ENCODE measurements around the gene THG1L. TPM values are rescaled to one million over a fixed set of nuclear protein-coding genes. Genes with fewer than 3 reads are reported as not detected.

THG1L gene
- 25.4 to 38.0 TPM (median 28.0 TPM) in 5 replicates for total RNA-seq (2022; extraction: Qiagen RNA extraction; ENCODE audit: low read depth)

DNA sequence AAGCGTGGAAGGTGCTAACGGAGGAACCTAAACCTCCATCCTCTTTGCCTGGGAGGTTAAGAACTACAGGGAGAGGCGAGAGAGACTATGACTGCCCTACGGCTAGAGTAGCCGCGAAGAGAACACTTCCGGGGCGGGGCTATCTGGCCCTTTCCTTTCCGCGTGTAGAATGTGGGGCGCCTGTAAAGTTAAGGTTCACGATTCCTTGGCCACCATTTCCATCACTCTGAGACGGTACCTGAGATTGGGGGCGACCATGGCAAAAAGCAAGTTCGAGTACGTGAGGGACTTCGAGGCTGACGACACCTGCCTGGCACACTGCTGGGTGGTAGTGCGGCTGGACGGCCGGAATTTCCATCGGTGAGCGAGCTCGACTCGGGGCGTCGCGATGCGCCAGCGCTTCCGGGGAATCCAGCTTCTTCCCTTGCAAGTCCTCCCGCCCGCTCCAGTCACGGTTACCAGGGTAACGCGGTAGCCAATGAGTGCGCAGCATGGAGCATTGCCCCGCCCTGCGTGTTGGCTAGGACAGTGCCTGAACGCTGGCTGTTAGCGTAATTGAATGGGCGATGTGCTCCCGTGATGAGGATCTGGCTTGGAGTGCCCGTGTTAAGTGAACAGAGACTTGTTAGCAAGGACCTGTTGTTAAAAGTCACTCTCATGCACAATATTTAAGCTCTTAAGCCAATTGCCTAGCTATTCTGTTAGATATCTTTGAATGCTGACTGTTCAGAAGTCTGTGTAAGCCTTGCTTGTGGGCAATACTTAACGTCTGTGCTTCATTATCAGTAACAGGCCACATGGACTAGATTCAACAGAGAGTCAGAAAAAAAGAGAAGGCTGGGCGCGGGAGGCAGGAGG lies at the start of gene THG1L:
TSS of gene THG1L (plus strand) at position 149 of the 858 bp plus-strand sequence. CDS start at position 170, 21 bp downstream.

DNA sequence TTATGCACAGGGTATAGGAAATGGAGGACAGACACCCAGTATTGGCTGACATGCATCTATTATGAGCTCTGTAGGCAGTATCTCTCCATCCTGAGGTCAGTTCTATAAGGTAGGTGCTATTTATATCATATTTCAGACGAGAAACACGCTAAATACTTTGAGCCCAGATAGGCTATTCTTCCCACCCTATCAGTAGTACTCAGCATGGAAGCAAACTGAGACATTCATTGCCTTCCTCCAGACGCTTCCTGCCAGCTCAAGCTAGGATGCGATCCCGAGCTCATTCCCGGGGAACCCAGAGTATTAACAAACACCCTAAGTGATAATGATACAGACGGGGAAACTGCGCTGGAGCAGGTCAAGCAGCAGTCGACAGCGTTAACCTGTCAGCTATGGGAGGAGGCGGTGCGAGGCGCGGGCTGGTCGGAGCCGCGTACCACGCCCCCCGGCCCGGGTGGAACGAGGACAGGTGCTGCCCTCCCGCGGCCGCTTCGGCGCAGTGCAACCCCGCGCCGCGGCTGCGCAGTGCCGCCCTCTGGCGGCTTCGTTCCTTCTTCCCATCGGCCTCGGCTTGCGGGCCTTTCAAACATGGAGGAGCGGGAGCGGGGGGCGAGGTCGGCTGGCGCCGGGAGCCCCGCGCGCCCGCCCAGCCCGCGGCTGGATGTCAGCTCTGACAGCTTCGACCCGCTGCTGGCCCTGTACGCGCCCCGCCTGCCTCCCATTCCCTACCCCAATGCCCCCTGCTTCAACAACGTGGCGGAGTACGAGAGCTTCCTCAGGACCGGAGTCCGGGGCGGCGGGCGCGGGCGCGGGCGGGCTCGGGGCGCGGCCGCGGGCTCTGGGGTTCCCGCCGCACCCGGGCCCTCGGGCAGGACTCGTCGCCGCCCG lies 12.2 kb downstream of the THG1L start, which contains the start of gene LSM11:
TSS of gene LSM11 (plus strand) at position 550 of the 888 bp plus-strand sequence. CDS start at position 589, 39 bp downstream.

Other genes with a start within 250 kb of the THG1L start
- gene ADAM19, start 155.6 kb upstream of the THG1L start, total RNA-seq (2022; extraction: Qiagen RNA extraction; ENCODE audit: low read depth): 10.0 to 14.6 TPM (median 13.7 TPM) in 5 replicates
- not detected in 5 replicates for gene SOX30, start 79.0 kb upstream of the THG1L start, total RNA-seq (2022; extraction: Qiagen RNA extraction; ENCODE audit: low read depth)
- gene C5orf52, start 59.9 kb upstream of the THG1L start, total RNA-seq (2022; extraction: Qiagen RNA extraction; ENCODE audit: low read depth): not detected in 5 replicates
- gene LSM11, start 12.3 kb downstream of the THG1L start, total RNA-seq (2022; extraction: Qiagen RNA extraction; ENCODE audit: low read depth): 2.0 to 3.5 TPM (median 3.3 TPM) in 5 replicates
- 64.0 to 83.2 TPM (median 76.0 TPM) in 5 replicates for gene CLINT1, start 127.7 kb downstream of the THG1L start, total RNA-seq (2022; extraction: Qiagen RNA extraction; ENCODE audit: low read depth)